ENCODE data around the gene CLPTM1. TPM values are rescaled to one million over a fixed set of nuclear protein-coding genes. Genes with fewer than 3 reads are reported as not detected.

The CLPTM1 gene
- polyA plus RNA-seq, 1 donor (not counting 4 experiments of a cell fraction or from before 2014, with no cell fraction given) = 44.6 TPM

- H3K4me1 ChIP-seq (ENCODE audit: control insufficient read depth, extremely low read depth, insufficient read depth, low read length) = no peaks in the 10 kb centered on the region
- H3K36me3 ChIP-seq (ENCODE audit: control insufficient read depth in 2 of 2, extremely low read depth in 1 of 2, insufficient read depth in 2 of 2, low read length in 2 of 2) = peaks cover 3 to 12% of the 10 kb centered on the region in 2 experiments
- H3K9me3 ChIP-seq (ENCODE audit: control insufficient read depth, low read depth, low read length) = no peaks in the 10 kb centered on the region
- no peaks in the 10 kb centered on the region for H3K9me1 ChIP-seq (ENCODE audit: control insufficient read depth, extremely low read depth, insufficient read depth, low read length)
- no peak overlapping the region for H3K9ac ChIP-seq (ENCODE audit: control insufficient read depth, extremely low read depth, insufficient read depth, low read length)
- no peak overlapping the region for H3K4me2 ChIP-seq (ENCODE audit: control insufficient read depth, extremely low read depth, insufficient read depth, low read depth, low read length)
- H3K79me2 ChIP-seq (ENCODE audit: control insufficient read depth, insufficient read depth, low read length) = no peaks in the 10 kb centered on the region
- dilution Hi-C loops (cut with MboI; ENCODE audit: extremely low pct_ligation_motif_present, low sequenced_read_pairs) = no loop called here
- H3K4me3 ChIP-seq (ENCODE audit: control insufficient read depth in 2 of 3, extremely low read depth in 1 of 3, insufficient read depth in 2 of 3, low read depth in 1 of 3, low read length in 3 of 3) = no peak overlapping the region
- FAIRE-seq (no peak), DNase-seq (ENCODE audit: low read depth, low spot score) (no peak)
- TF ChIP-seq EZH2 (IDR thresholded peaks at IDR 0.05; ENCODE audit: low read length) (no peak), CTCF (optimal IDR thresholded peaks at IDR 0.05 in 1 of 3, IDR thresholded peaks at IDR 0.05 in 1 of 3, conservative IDR thresholded peaks at IDR 0.05 in 1 of 3; ENCODE audit: extremely low read depth in 1 of 3, insufficient read depth in 2 of 3, low read length in 3 of 3) (no peak)
- no peak overlapping the region for H2AFZ ChIP-seq (ENCODE audit: control insufficient read depth, low read length)
- H3K27me3 ChIP-seq (ENCODE audit: control insufficient read depth, extremely low read depth, insufficient read depth, low read length) = no peaks in the 10 kb centered on the region
- no peak overlapping the region for H3K27ac ChIP-seq (ENCODE audit: control insufficient read depth, insufficient read depth, low read length)
- no peaks in the 10 kb centered on the region for H4K20me1 ChIP-seq (ENCODE audit: control insufficient read depth, extremely low read depth, insufficient read depth, low read length)
Observed at GRCh38 chr19:45025264-45025663, 70.1 kb downstream of the CLPTM1 start.

DNA sequence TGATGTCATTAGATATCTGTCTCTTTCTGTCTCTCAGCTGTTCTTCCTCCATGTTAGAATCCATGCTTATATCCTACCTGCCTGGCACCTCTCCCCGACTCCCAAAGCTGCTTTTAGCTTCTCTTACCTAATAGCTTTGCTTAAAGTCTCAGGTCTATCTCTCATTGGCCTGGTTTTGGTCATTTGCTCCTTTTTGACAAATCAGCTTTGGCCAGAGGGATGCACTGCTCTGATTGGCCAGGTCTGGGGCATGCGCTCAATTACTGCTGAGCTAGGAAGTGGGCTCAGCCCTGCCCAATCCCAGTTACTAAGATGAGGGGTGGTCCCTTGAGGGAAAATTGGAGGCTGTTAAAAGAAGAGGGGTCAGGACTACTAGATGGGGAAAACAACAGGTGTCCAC lies 72.2 kb downstream of the CLPTM1 start:
- peaks cover 4 to 12% of the 10 kb centered on the region in 2 experiments for H3K36me3 ChIP-seq (ENCODE audit: control insufficient read depth in 2 of 2, extremely low read depth in 1 of 2, insufficient read depth in 2 of 2, low read length in 2 of 2)
- dilution Hi-C loops (cut with MboI; ENCODE audit: extremely low pct_ligation_motif_present, low sequenced_read_pairs) = no loop called here

More for the DNA sequence above, 72.2 kb downstream of the CLPTM1 start:
- Histone ChIP-seq H3K9ac (ENCODE audit: control insufficient read depth, extremely low read depth, insufficient read depth, low read length) (no peak overlapping the region), H3K79me2 (ENCODE audit: control insufficient read depth, insufficient read depth, low read length) (no peaks in the 10 kb centered on the region), H3K27me3 (ENCODE audit: control insufficient read depth, extremely low read depth, insufficient read depth, low read length) (no peaks in the 10 kb centered on the region), H3K4me3 (ENCODE audit: control insufficient read depth in 2 of 3, extremely low read depth in 1 of 3, insufficient read depth in 2 of 3, low read depth in 1 of 3, low read length in 3 of 3) (no peak overlapping the region), H3K4me2 (ENCODE audit: control insufficient read depth, extremely low read depth, insufficient read depth, low read depth, low read length) (no peak overlapping the region), H2AFZ (ENCODE audit: control insufficient read depth, low read length) (no peak overlapping the region), H4K20me1 (ENCODE audit: control insufficient read depth, extremely low read depth, insufficient read depth, low read length) (no peaks in the 10 kb centered on the region), H3K9me3 (ENCODE audit: control insufficient read depth, low read depth, low read length) (no peaks in the 10 kb centered on the region), H3K4me1 (ENCODE audit: control insufficient read depth, extremely low read depth, insufficient read depth, low read length) (no peaks in the 10 kb centered on the region), H3K27ac (ENCODE audit: control insufficient read depth, insufficient read depth, low read length) (no peak overlapping the region), H3K9me1 (ENCODE audit: control insufficient read depth, extremely low read depth, insufficient read depth, low read length) (no peaks in the 10 kb centered on the region)
- FAIRE-seq = no peak
- no peak for TF ChIP-seq CTCF (optimal IDR thresholded peaks at IDR 0.05 in 1 of 3, IDR thresholded peaks at IDR 0.05 in 1 of 3, conservative IDR thresholded peaks at IDR 0.05 in 1 of 3; ENCODE audit: extremely low read depth in 1 of 3, insufficient read depth in 2 of 3, low read length in 3 of 3)
- TF ChIP-seq EZH2 (IDR thresholded peaks at IDR 0.05; ENCODE audit: low read length) = no peak
- DNase-seq (ENCODE audit: low read depth, low spot score) = no peak

Data from keratinocyte (primary cell).